Myocyte (in vitro differentiated cells): ENCODE measurements around the gene CRADD. TPM values are rescaled to one million over a fixed set of nuclear protein-coding genes. Genes with fewer than 3 reads are reported as not detected.

Experiments
- DNase-seq: peaks from one replicate; pipeline ENCODE4 v3.0.0-alpha.2; 2012; ENCODE audit warnings: low read depth
- total RNA-seq: library from RNA; depleted of rRNA; stranded (reverse); fragments of >200 nt; gene quantifications from 2 replicates; pipeline ENCODE4 v1.2.3, GENCODE V29; 2014

CRADD gene
- total RNA-seq, 1 donor from 2014 or later, result 30.1 TPM

- DNase-seq, result no peak
Observed at GRCh38 chr12:93892423-93893268, 215.5 kb downstream of the CRADD start.

GRCh38 chr12:93894391-93895088 is 217.4 kb downstream of the CRADD start:
- peak; percentile 91 for DNase-seq

- DNase-seq, result no peak
Observed at GRCh38 chr12:93895089-93895445, 217.9 kb downstream of the CRADD start.

- DNase-seq, result no peak
Observed at GRCh38 chr12:93896427-93896826, 219.3 kb downstream of the CRADD start.

GRCh38 chr12:93896952-93897351 is 219.8 kb downstream of the CRADD start:
- no peak for DNase-seq

- DNase-seq, result no peak
Observed at GRCh38 chr12:93901739-93902138, 224.6 kb downstream of the CRADD start.

- no peak for DNase-seq
Observed at GRCh38 chr12:93902192-93902591, 225.0 kb downstream of the CRADD start.

- DNase-seq, result no peak
Observed at GRCh38 chr12:93902736-93903562, 225.8 kb downstream of the CRADD start.

GRCh38 chr12:93904124-93904523 is 226.9 kb downstream of the CRADD start:
- peak; percentile 12 for DNase-seq

GRCh38 chr12:93908264-93908663 is 231.1 kb downstream of the CRADD start:
- DNase-seq, result no peak

- no peak for DNase-seq
Observed at GRCh38 chr12:93908846-93909567, 231.8 kb downstream of the CRADD start.

GRCh38 chr12:93911396-93911795 is 234.2 kb downstream of the CRADD start:
- no peak for DNase-seq

- DNase-seq, result no peak
Observed at GRCh38 chr12:93912086-93912733, 235.0 kb downstream of the CRADD start.

GRCh38 chr12:93913845-93914244 is 236.7 kb downstream of the CRADD start:
- DNase-seq, result peak; percentile 56

- DNase-seq, result no peak
Observed at GRCh38 chr12:93914281-93914680, 237.1 kb downstream of the CRADD start.

- peak; percentile 59 for DNase-seq
Observed at GRCh38 chr12:93915411-93915810, 238.2 kb downstream of the CRADD start.

- no peak for DNase-seq
Observed at GRCh38 chr12:93916402-93916801, 239.2 kb downstream of the CRADD start.

GRCh38 chr12:93918262-93918661 is 241.1 kb downstream of the CRADD start:
- no peak for DNase-seq

GRCh38 chr12:93918900-93919299 is 241.7 kb downstream of the CRADD start:
- no peak for DNase-seq

GRCh38 chr12:93921521-93921920 is 244.3 kb downstream of the CRADD start:
- no peak for DNase-seq

- DNase-seq, result no peak
Observed at GRCh38 chr12:93922583-93923006, 245.4 kb downstream of the CRADD start.
